ENCODE measurements around the gene CD247.

- TF ChIP-seq CTCF (IDR thresholded peaks at IDR 0.05) (no peak), POLR2A (IDR thresholded peaks at IDR 0.05) (no peak)
These were observed 70.7 kb downstream of the CD247 start for GRCh38 chr1:167447521-167448136.

Data from prostate gland (tissue), 2 donors.